Dedifferentiated amniotic fluid mesenchymal stem cell (primary cell): ENCODE measurements around the gene GSTT4.
"Not testable (repeated sequence)": the region's sequence is repeated elsewhere in the genome, so short reads cannot be mapped to it uniquely, and the experiment has no call there.

Experiments
- DNase-seq: peaks from one replicate; pipeline ENCODE4 v3.0.0-alpha.2; 2016; ENCODE audit errors: extremely low spot score

Gene GSTT4

DNA sequence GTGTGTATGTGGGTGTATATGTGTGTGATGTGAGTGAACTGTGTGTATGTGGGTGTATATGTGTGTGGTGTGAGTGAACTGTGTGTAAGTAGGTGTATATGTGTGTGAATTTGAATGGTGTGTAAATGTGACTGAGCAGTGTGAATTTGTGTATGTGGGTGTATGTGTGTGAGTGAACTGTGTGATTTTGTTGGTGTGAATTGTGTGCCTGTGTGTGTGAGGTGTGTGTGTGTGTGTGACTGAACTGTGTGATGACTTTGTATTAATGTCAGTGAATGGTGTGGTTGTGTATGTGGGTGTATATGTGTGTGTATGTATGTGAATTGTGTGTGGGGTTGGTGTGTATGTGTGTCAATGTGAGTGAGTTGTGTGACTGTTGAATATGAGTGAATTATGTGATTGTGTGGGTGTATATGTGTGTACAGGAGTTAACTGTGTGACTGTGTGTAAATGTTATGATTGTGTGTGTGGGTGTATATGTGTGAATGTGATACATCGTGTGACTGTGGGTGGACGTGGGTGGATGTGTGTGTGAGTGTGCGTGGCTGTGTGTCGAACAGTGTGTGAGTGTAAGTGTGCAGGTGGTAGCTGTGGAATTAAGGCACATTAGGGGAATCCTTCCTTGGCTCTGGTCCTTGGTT is 18.6 kb downstream of the GSTT4 start:
- DNase-seq: not testable (repeated sequence)

DNA sequence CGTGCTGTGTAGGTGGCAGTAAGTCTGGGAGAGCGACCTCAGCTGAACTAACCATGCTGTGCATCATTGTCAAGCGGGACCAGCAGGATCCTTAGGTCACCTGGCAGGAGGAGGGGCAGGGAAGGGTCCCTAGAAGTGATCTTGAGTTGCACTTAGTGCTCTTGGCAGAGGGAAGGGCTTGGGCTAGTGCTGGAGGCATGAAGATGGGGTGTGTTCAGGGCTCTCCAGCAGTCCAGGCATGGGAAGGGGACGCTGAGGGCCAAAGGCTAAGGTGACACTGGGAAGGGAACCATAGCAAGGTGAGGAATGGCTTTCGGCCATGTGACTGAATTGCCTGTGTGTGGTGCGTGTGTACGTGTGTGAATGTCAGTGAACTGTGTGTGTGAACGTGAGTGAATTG is 19.2 kb downstream of the GSTT4 start:
- not testable (repeated sequence) for DNase-seq

GRCh38 chr22:23984430-23984829 is 20.8 kb downstream of the GSTT4 start:
- no peak for DNase-seq

DNA sequence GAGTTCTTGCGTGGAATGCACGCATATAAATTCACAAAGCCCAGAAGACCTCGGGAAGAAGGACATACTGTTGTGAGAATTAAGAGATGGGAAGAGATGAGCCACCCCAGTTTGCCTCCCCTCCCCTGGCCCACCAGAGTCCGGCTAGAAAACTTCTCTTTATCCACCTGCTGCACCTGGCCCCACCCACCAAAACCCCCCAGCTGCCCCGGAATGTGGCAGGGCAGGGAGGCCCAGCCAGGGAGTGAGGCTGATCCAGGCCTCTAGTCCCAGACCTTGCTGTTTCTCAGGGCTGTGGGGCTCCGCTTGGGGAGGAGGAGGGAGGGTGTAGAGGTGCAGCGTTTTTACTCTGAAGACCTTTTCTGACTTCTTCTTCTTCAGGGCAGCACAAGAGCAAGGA is 24.7 kb downstream of the GSTT4 start:
- DNase-seq: not testable (repeated sequence)

DNA sequence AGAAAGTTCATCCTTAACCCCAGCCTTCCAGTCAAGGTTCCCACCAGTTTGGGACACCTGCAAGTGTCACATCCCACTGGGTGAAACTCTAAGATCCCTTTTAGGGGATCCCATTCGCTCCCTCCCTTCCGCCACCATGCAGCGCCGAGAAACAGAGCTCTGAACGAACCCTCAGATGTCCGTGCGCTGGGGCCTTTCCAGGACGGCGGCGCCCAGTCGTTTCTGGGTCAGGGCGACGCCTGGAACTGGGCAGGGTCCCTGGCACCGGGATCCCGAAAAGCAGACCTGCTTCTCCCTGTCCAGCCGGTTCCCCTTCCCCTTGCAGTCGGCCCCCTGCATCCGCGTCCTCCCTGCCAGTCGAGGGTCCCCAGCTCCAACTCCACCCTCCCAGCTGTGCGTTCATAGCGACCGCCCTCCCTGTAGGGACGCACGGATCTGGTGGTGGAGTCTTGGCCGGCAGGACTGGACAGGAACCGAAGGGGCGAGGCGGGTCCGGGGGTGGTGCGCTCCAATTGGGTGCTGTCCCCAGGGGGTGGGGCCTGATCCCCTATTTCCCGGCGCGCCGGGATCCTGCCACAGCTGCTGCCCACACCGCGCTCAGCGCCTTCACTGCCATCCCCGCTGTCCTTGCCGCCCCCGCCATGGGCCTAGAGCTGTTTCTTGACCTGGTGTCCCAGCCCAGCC is 25.6 kb downstream of the GSTT4 start, which contains the start of gene GSTT2:
GSTT2 (plus strand) TSS at position 578 of the 684 bp plus-strand sequence.
- DNase-seq: not testable (repeated sequence)

- DNase-seq: not testable (repeated sequence)
Observed at GRCh38 chr22:23977304-23977703, 27.9 kb downstream of the GSTT4 start.

GRCh38 chr22:23974836-23975352 is 30.4 kb downstream of the GSTT4 start:
- DNase-seq: not testable (repeated sequence)

- not testable (repeated sequence) for DNase-seq
Observed at GRCh38 chr22:23974345-23974744, 30.9 kb downstream of the GSTT4 start, which contains the start of gene DDT. DDT (minus strand) TSS chr22:23974441; CDS start chr22:23974414, 27 bp downstream.

DNA sequence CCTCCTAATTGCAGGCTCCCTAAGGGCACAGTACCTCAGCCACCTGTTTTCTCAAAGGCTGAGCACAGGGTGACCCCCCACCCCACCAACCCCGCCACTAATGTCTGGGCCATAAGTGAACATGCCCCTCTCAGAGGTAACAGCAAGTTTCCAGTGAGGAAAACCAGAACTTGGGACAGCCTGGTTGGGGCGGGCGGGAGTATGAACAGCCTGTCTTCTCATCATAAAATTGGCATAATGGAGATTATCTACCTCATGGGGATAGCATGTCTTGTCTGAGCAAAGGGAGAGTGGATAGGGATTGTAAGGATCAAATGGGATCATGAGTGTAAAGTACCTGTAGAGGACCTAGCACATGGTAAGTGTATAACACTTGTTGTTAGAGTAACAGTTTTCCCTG is 33.3 kb downstream of the GSTT4 start:
- not testable (repeated sequence) for DNase-seq

- no peak for DNase-seq
Observed at GRCh38 chr22:23970816-23971486, 34.3 kb downstream of the GSTT4 start.

- no peak for DNase-seq
Observed at GRCh38 chr22:23970201-23970641, 35.0 kb downstream of the GSTT4 start.

DNA sequence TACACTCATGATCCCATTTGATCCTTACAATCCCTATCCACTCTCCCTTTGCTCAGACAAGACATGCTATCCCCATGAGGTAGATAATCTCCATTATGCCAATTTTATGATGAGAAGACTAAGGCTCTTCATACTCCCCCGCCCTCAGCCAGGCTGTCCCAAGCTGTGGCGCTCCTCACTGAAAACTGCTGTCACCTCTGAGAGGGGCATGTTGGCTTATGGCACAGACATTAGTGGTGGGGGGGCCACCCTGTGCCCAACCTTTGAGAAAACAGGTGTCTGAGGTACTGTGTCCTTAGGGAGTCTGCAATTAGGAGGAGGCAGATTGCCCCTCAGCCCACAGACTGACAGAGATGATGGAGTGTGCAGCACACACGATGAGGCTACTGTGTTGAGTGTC is 36.2 kb downstream of the GSTT4 start:
- no peak for DNase-seq

DNA sequence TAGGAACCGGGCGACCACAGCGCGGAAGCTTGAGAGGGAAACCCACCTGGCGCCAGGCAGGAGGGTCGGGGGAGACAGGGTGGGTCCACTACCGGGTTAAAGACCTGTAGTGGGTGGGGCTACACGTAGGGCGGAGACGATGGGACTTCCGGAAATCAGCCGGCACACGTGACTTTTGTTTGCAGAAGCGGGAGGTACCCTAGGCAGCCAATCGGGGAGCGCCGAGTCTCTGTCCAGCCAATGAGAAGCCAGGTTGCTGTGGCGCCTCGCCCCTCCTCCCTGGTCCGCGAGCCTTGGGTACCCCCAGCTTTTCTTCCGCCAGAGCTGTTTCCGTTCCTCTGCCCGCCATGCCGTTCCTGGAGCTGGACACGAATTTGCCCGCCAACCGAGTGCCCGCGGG is 38.7 kb downstream of the GSTT4 start, which contains the start of gene DDTL:
DDTL (plus strand) TSS at position 321 of the 400 bp plus-strand sequence; CDS start at position 348, 27 bp downstream.
- not testable (repeated sequence) for DNase-seq

DNA sequence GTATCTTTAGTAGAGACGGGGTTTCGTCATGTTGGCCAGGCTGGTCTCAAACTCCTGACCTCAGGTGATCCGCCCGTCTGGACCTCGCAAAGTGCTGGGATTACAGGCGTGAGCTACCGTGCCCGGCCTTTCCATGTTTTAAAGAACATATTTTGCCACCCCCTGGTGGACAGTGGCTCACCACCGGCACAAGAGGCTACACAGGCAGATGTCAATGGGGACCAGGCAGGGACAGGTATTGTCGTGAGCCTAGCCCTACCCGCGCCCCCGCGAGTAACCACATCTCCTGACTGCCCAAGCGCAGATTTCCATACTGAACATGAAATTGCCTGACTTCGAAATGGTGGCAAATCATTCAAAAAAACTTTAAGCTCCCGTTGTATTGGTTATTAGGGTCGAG is 39.2 kb downstream of the GSTT4 start:
- not testable (repeated sequence) for DNase-seq

GRCh38 chr22:23961084-23961771 is 44.0 kb downstream of the GSTT4 start, which contains the start of gene GSTT2B:
GSTT2B (minus strand) TSS chr22:23961195; CDS start chr22:23961131, 64 bp downstream.
- not testable (repeated sequence) for DNase-seq

- peak; percentile 56 for DNase-seq
Observed at GRCh38 chr22:23956301-23956900, 48.9 kb downstream of the GSTT4 start.

GRCh38 chr22:23955886-23956285 is 49.4 kb downstream of the GSTT4 start:
- DNase-seq: not testable (repeated sequence)

DNA sequence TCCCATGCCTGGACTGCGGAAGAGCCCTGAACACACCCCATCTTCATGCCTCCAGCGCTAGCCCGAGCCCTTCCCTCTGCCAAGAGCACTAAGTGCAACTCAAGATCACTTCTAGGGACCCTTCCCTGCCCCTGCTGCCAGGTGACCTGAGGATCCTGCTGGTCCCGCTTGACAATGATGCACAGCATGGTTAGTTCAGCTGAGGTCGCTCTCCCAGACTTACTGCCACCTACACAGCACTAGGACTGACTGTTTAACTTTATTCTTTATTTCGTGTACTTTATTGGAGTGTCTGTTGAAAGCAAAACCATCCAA is 50.3 kb downstream of the GSTT4 start:
- DNase-seq: not testable (repeated sequence)

DNA sequence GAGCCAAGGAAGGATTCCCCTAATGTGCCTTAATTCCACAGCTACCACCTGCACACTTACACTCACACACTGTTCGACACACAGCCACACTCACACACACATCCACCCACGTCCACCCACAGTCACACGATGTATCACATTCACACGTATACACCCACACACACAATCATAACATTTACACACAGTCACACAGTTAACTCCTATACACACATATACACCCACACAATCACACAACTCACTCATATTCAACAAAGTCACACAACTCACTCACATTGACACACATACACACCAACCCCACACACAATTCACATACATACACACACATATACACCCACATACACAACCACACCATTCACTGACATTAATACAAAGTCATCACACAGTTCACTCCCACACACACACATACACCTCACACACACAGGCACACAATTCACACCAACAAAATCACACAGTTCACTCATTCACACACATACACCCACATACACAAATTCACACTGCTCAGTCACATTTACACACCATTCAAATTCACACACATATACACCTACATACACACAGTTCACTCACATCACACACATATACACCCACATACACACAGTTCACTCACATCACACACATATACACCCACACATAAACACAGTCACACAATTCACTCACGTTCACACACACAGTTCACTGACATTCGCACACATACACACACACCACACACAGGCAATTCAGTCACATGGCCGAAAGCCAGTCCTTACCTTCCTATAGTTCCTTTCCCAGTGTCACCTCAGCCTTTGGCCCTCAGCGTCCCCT is 50.9 kb downstream of the GSTT4 start:
- not testable (repeated sequence) for DNase-seq

- DNase-seq: not testable (repeated sequence)
Observed at GRCh38 chr22:23953485-23953884, 51.8 kb downstream of the GSTT4 start.
